Fibroblast of lung (primary cell): ENCODE results near the gene SGCD. TPM values are rescaled to one million over a fixed set of nuclear protein-coding genes. Genes with fewer than 3 reads are reported as not detected.

Source experiments
- DNase-seq, 2 donors: peaks; one replicate each; pipeline versions ENCODE4 v3.0.0 to v3.0.0-alpha.2; 2010; ENCODE audit warnings: low read depth in 2 of 2
- H2AFZ ChIP-seq: 2 replicates; pipeline ENCODE4 v1.5.1; 2012; ENCODE audit warnings: low read length, control low read depth, inconsistent platforms
- H3K27ac ChIP-seq: 2 replicates; pipeline ENCODE4 v1.5.1; 2011; ENCODE audit warnings: low read length, control low read depth; ENCODE audit not compliant: insufficient read depth
- H3K27me3 ChIP-seq: 2 replicates; pipeline ENCODE4 v1.5.1; 2011; ENCODE audit warnings: mild to moderate bottlenecking, low read length; ENCODE audit not compliant: control insufficient read depth, insufficient read depth
- H3K36me3 ChIP-seq: 2 replicates; pipeline ENCODE4 v1.5.1; 2011; ENCODE audit warnings: low read length; ENCODE audit not compliant: control insufficient read depth, insufficient read depth
- H3K4me1 ChIP-seq: 2 replicates; pipeline ENCODE4 v1.5.1; 2011; ENCODE audit warnings: low read length; ENCODE audit not compliant: control insufficient read depth, insufficient read depth; ENCODE audit errors: extremely low read depth
- H3K4me2 ChIP-seq: 2 replicates; pipeline ENCODE4 v1.5.1; 2011; ENCODE audit warnings: low read length, control low read depth; ENCODE audit not compliant: insufficient read depth; ENCODE audit errors: extremely low read depth
- H3K4me3 ChIP-seq, 4 experiments: fragments of 200-600 bp in 1 of 4; sonication (generic) in 1 of 4; replicated peaks in 1 of 4; 2 replicates each; pipeline ENCODE4 v1.5.1; 2011 to 2016; ENCODE audit warnings: low read length in 4 of 4, low read depth in 3 of 4, mild to moderate bottlenecking in 3 of 4, control low read depth in 2 of 4, inconsistent platforms in 1 of 4, mixed read lengths in 1 of 4; ENCODE audit not compliant: insufficient read depth in 1 of 4; ENCODE audit errors: control extremely low read depth in 1 of 4
- H3K79me2 ChIP-seq: 2 replicates; pipeline ENCODE4 v1.5.1; 2012; ENCODE audit warnings: mild to moderate bottlenecking, low read length, inconsistent platforms; ENCODE audit not compliant: control insufficient read depth, insufficient read depth
- H3K9ac ChIP-seq: 2 replicates; pipeline ENCODE4 v1.5.1; 2011; ENCODE audit warnings: mild to moderate bottlenecking, low read length, control low read depth; ENCODE audit not compliant: insufficient read depth
- H3K9me3 ChIP-seq: 2 replicates; pipeline ENCODE4 v1.5.1; 2012; ENCODE audit warnings: low read depth, low read length; ENCODE audit not compliant: control insufficient read depth, insufficient read depth
- H4K20me1 ChIP-seq: 2 replicates; pipeline ENCODE4 v1.5.1; 2011; ENCODE audit warnings: low read length; ENCODE audit not compliant: control insufficient read depth, insufficient read depth; ENCODE audit errors: extremely low read depth
- CTCF ChIP-seq, 2 donors: IDR thresholded peaks in 1 of 2; conservative IDR thresholded peaks in 1 of 2; 1 replicate in 1 of 2; 2 replicates in 1 of 2; pipeline ENCODE4 v1.5.1; 2011 to 2012; ENCODE audit warnings: low read length in 2 of 2, control low read depth in 1 of 2, inconsistent platforms in 1 of 2, low read depth in 1 of 2, mild to moderate bottlenecking in 1 of 2
- EZH2 ChIP-seq: IDR thresholded peaks from 2 replicates; pipeline ENCODE4 v1.5.1; 2012; ENCODE audit warnings: low read length, control low read depth, mild to moderate bottlenecking; ENCODE audit errors: missing control alignments
- polyA plus RNA-seq, 2 donors: library from polyadenylated mRNA; depleted of rRNA in 1 of 2; stranded (reverse) in 1 of 2; unstranded in 1 of 2; fragments of >200 nt; gene quantifications; 2 replicates each; pipeline ENCODE4 v1.2.1, GENCODE V29; 2011 to 2012; ENCODE audit warnings: missing spikeins in 1 of 2
- total RNA-seq: library from RNA; depleted of rRNA; stranded (reverse); fragments of >200 nt; gene quantifications from 2 replicates; pipeline ENCODE4 v1.2.1, GENCODE V29; 2014

The SGCD gene
- total and polyA plus RNA-seq, 2 donors (not counting 1 experiment from before 2014, with no cell fraction given) = 13.3 to 67.5 TPM

DNA sequence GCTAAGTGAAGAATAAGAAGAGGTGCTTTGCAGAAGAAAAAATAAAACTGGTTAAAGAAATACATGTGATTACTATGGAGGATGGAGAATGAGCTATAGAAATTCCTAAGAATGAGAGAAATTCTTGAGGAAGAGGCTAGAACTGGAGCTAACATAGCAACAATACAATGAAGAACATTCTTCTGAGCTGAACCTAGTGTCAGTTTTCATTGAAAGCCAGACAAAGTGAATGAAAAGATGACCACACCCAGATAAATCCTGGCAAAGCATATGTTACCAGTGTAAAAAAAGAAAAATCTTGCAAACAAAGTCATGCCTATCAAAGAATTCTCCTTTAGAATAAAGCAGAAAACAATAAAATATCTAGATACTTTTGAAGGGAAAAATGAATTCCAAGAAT lies 39.6 kb downstream of the SGCD start:
- Histone ChIP-seq H3K27me3 (no peaks in the 10 kb centered on the region), H3K4me2 (no peak overlapping the region), H3K4me1 (no peaks in the 10 kb centered on the region), H3K9ac (no peak overlapping the region), H2AFZ (no peak overlapping the region), H3K9me3 (no peaks in the 10 kb centered on the region), H3K4me3 (no peak overlapping the region), H3K27ac (no peak overlapping the region), H4K20me1 (no peaks in the 10 kb centered on the region), H3K36me3 (no peaks in the 10 kb centered on the region), H3K79me2 (no peaks in the 10 kb centered on the region)
- peak; percentile 14 to 33 for DNase-seq
- TF ChIP-seq CTCF (conservative IDR thresholded peaks at IDR 0.05 in 1 of 2, IDR thresholded peaks at IDR 0.05 in 1 of 2; ENCODE audit: low read depth in 1 of 2, low read length in 2 of 2) (no peak), EZH2 (no peak)

GRCh38 chr5:156367597-156367996 lies 40.6 kb downstream of the SGCD start:
- DNase-seq = peak; percentile 93 to 95
- Histone ChIP-seq H3K27me3 (no peaks in the 10 kb centered on the region), H3K9ac (no peak overlapping the region), H2AFZ (no peak overlapping the region), H3K4me3 (no peak overlapping the region), H4K20me1 (no peaks in the 10 kb centered on the region), H3K27ac (no peak overlapping the region), H3K36me3 (no peaks in the 10 kb centered on the region), H3K9me3 (no peaks in the 10 kb centered on the region), H3K4me2 (no peak overlapping the region), H3K79me2 (no peaks in the 10 kb centered on the region), H3K4me1 (no peaks in the 10 kb centered on the region)
- no peak for TF ChIP-seq EZH2
- TF ChIP-seq CTCF (conservative IDR thresholded peaks at IDR 0.05 in 1 of 2, IDR thresholded peaks at IDR 0.05 in 1 of 2; ENCODE audit: low read depth in 1 of 2, low read length in 2 of 2) = no peak

GRCh38 chr5:156375895-156376495 lies 49.0 kb downstream of the SGCD start:
- Histone ChIP-seq H3K27ac (no peak overlapping the region), H3K4me2 (no peak overlapping the region), H3K9ac (no peak overlapping the region), H3K27me3 (no peaks in the 10 kb centered on the region), H3K36me3 (no peaks in the 10 kb centered on the region), H4K20me1 (no peaks in the 10 kb centered on the region), H3K4me3 (no peak overlapping the region), H2AFZ (no peak overlapping the region), H3K4me1 (peaks cover 1% of the 10 kb centered on the region), H3K79me2 (no peaks in the 10 kb centered on the region), H3K9me3 (no peaks in the 10 kb centered on the region)
- no peak for TF ChIP-seq EZH2
- TF ChIP-seq CTCF (conservative IDR thresholded peaks at IDR 0.05 in 1 of 2, IDR thresholded peaks at IDR 0.05 in 1 of 2; ENCODE audit: low read depth in 1 of 2, low read length in 2 of 2) = no peak
- no peak for DNase-seq
